A549 (cell line): ENCODE data around the gene ZCCHC10. TPM values are rescaled to one million over a fixed set of nuclear protein-coding genes. Genes with fewer than 3 reads are reported as not detected.

Experiments used
- ATAC-seq, 2 experiments: fragments of 200-7000 bp in 1 of 2; fragments of >200 bp in 1 of 2; cut with Nextera tagmentation in 1 of 2; cut with Tn5 transposase in 1 of 2; 3 replicates each; pipeline versions ENCODE4 v1.8.0 to v1.9.1; 2018 to 2020; ENCODE audit warnings: mild to moderate bottlenecking in 1 of 2, moderate library complexity in 1 of 2
- CTCF ChIA-PET: fragments of 300-600 bp; sonication (Branson Sonifier 250); formaldehyde crosslinking; extraction: SDS; loops from one replicate; lab custom pipeline; 2021; ENCODE audit warnings: antibody characterized with exemption, inconsistent platforms; lab: Yijun Ruan, JAX
- POLR2A ChIA-PET: fragments of 350-600 bp; formaldehyde crosslinking; extraction: SDS; loops from one replicate; lab custom pipeline; 2021; ENCODE audit warnings: antibody characterized with exemption, inconsistent platforms; lab: Yijun Ruan, JAX
- DNase-seq, 2 experiments: peaks; one replicate each; pipeline versions ENCODE4 v3.0.0 to v3.0.0-alpha.2; 2011 to 2016; ENCODE audit warnings: low read depth in 1 of 2, low spot score in 1 of 2
- FAIRE-seq: peaks from 2 replicates; lab custom pipeline; 2011; peaks lifted over from hg19 to GRCh38; lab: Jason Lieb, UNC
- H3K27ac ChIP-seq, 2 experiments: fragments of >200 bp; sonication (Bioruptor Twin); formaldehyde crosslinking; 3 replicates each; pipeline ENCODE4 v1.5.1; 2016 to 2017
- H3K4me1 ChIP-seq: fragments of >200 bp; sonication (Bioruptor Twin); formaldehyde crosslinking; 3 replicates; pipeline ENCODE4 v1.6.1; 2016
- H3K4me2 ChIP-seq: fragments of >200 bp; sonication (Bioruptor Twin); formaldehyde crosslinking; 3 replicates; pipeline ENCODE4 v1.6.1; 2016
- H3K4me3 ChIP-seq: fragments of >200 bp; sonication (Bioruptor Twin); formaldehyde crosslinking; 3 replicates; pipeline ENCODE4 v1.5.1; 2016
- H3K9me3 ChIP-seq: fragments of >200 bp; sonication (Bioruptor Twin); formaldehyde crosslinking; 3 replicates; pipeline ENCODE4 v1.6.1; 2016
- BHLHE40 ChIP-seq: IDR thresholded peaks from 2 replicates; pipeline ENCODE4 v1.6.1; 2012; ENCODE audit warnings: low read depth, low read length, inconsistent platforms
- CEBPB ChIP-seq, 2 experiments: fragments of >200 bp in 1 of 2; sonication (Bioruptor Twin) in 1 of 2; formaldehyde crosslinking in 1 of 2; IDR thresholded peaks; 2 replicates each; pipeline ENCODE4 v1.6.1; 2012 to 2016
- CHD2 ChIP-seq: fragments of 150-350 bp; IDR thresholded peaks from 2 replicates; pipeline ENCODE4 v1.6.1; 2014; ENCODE audit warnings: low read length; ENCODE audit not compliant: partially characterized antibody
- EHF ChIP-seq: fragments of 250-450 bp; sonication (Bioruptor Pico); IDR thresholded peaks from 2 replicates; pipeline ENCODE4 v1.5.0; 2020; ENCODE audit warnings: mild to moderate bottlenecking
- EHMT2 ChIP-seq: fragments of 200-600 bp; sonication (generic); IDR thresholded peaks from 2 replicates; pipeline ENCODE4 v1.6.1; 2016; ENCODE audit warnings: antibody characterized with exemption, low read depth, mild to moderate bottlenecking, moderate library complexity
- EP300 ChIP-seq, 2 experiments: fragments of >200 bp; sonication (Bioruptor Twin); formaldehyde crosslinking; IDR thresholded peaks; 2 replicates in 1 of 2; 3 replicates in 1 of 2; pipeline ENCODE4 v1.6.1; 2016 to 2017
- ESRRA ChIP-seq: fragments of 150-350 bp; IDR thresholded peaks from 2 replicates; pipeline ENCODE4 v1.6.1; 2014; ENCODE audit warnings: mild to moderate bottlenecking, low read length, borderline replicate concordance
- FOSB ChIP-seq: fragments of 250-450 bp; sonication (Bioruptor Pico); IDR thresholded peaks from 2 replicates; pipeline ENCODE4 v1.5.0; 2020; ENCODE audit warnings: mild to moderate bottlenecking, moderate library complexity
- FOSL2 ChIP-seq, 2 experiments: fragments of 450-650 bp in 1 of 2; fragments of >200 bp in 1 of 2; sonication (Bioruptor Twin) in 1 of 2; formaldehyde crosslinking; IDR thresholded peaks; 2 replicates each; pipeline versions ENCODE4 v1.5.0 to v1.6.1; 2016 to 2020; ENCODE audit warnings: mild to moderate bottlenecking in 1 of 2, moderate library complexity in 1 of 2
- HDAC2 ChIP-seq: fragments of 200-600 bp; sonication (generic); IDR thresholded peaks from 2 replicates; pipeline ENCODE4 v1.6.1; 2016
- HMGXB4 ChIP-seq: fragments of 250-450 bp; sonication (Bioruptor Pico); IDR thresholded peaks from 2 replicates; pipeline ENCODE4 v1.5.0; 2021; ENCODE audit warnings: mild to moderate bottlenecking, moderate library complexity, borderline replicate concordance
- HOXA7 ChIP-seq: fragments of 250-450 bp; sonication (Bioruptor Pico); IDR thresholded peaks from 2 replicates; pipeline ENCODE4 v1.5.0; 2020; ENCODE audit warnings: mild to moderate bottlenecking, moderate library complexity
- MAFK ChIP-seq: fragments of 450-650 bp; IDR thresholded peaks from 2 replicates; pipeline ENCODE4 v1.6.1; 2014; ENCODE audit not compliant: partially characterized antibody
- MAZ ChIP-seq: fragments of 150-350 bp; IDR thresholded peaks from 2 replicates; pipeline ENCODE4 v1.6.1; 2014; ENCODE audit warnings: antibody characterized with exemption, low read depth, low read length, borderline replicate concordance
- MYC ChIP-seq: IDR thresholded peaks from 2 replicates; pipeline ENCODE4 v1.6.1; 2012; ENCODE audit warnings: mild to moderate bottlenecking, inconsistent platforms, low read length, improper control_type of control experiment, borderline replicate concordance
- NPAS2 ChIP-seq: fragments of 250-450 bp; sonication (Bioruptor Pico); IDR thresholded peaks from 2 replicates; pipeline ENCODE4 v1.8.0; 2022; ENCODE audit warnings: mild to moderate bottlenecking, moderate library complexity, borderline replicate concordance
- NR3C1 ChIP-seq: fragments of >200 bp; sonication (Bioruptor Twin); formaldehyde crosslinking; IDR thresholded peaks from 3 replicates; pipeline ENCODE4 v1.6.1; 2017
- PHF8 ChIP-seq: fragments of 200-600 bp; sonication (generic); IDR thresholded peaks from 2 replicates; pipeline ENCODE4 v1.6.1; 2016; ENCODE audit warnings: low read depth, mild to moderate bottlenecking, antibody characterized with exemption, moderate library complexity, borderline replicate concordance
- POLR2A ChIP-seq: IDR thresholded peaks from 2 replicates; pipeline ENCODE4 v1.6.1; 2012; ENCODE audit warnings: mild to moderate bottlenecking, low read length
- POLR2AphosphoS2 ChIP-seq: conservative IDR thresholded peaks from 2 replicates; pipeline ENCODE4 v1.6.1; 2012; ENCODE audit warnings: low read length, improper control_type of control experiment, inconsistent platforms
- RAD21 ChIP-seq, 2 experiments: fragments of >200 bp in 1 of 2; sonication (Bioruptor Twin) in 1 of 2; formaldehyde crosslinking in 1 of 2; IDR thresholded peaks in 1 of 2; conservative IDR thresholded peaks in 1 of 2; 2 replicates in 1 of 2; 3 replicates in 1 of 2; pipeline ENCODE4 v1.6.1; 2012 to 2018; ENCODE audit warnings: inconsistent platforms in 1 of 2
- RARB ChIP-seq: fragments of 250-450 bp; sonication (Bioruptor Pico); IDR thresholded peaks from 2 replicates; pipeline ENCODE4 v1.8.0; 2021; ENCODE audit warnings: mild to moderate bottlenecking, moderate library complexity
- RCOR1 ChIP-seq: fragments of 150-350 bp; IDR thresholded peaks from 2 replicates; pipeline ENCODE4 v1.6.1; 2014; ENCODE audit warnings: antibody characterized with exemption, low read length, low read depth
- RFX5 ChIP-seq: fragments of 450-650 bp; IDR thresholded peaks from 2 replicates; pipeline ENCODE4 v1.7.1; 2014; ENCODE audit warnings: antibody characterized with exemption, mild to moderate bottlenecking, moderate library complexity
- RNF2 ChIP-seq: fragments of 200-600 bp; sonication (generic); IDR thresholded peaks from 2 replicates; pipeline ENCODE4 v1.6.1; 2016; ENCODE audit warnings: low read depth, mild to moderate bottlenecking, antibody characterized with exemption, moderate library complexity, borderline replicate concordance
- USF2 ChIP-seq: fragments of 450-650 bp; IDR thresholded peaks from 2 replicates; pipeline ENCODE4 v1.6.1; 2014; ENCODE audit warnings: antibody characterized with exemption
- ZC3H11A ChIP-seq: fragments of 450-650 bp; IDR thresholded peaks from 2 replicates; pipeline ENCODE4 v1.6.1; 2014; ENCODE audit warnings: antibody characterized with exemption, mild to moderate bottlenecking
- ZNF302 ChIP-seq: fragments of 250-450 bp; sonication (Bioruptor Pico); IDR thresholded peaks from 2 replicates; pipeline ENCODE4 v1.9.0; 2021; ENCODE audit warnings: inconsistent platforms, mild to moderate bottlenecking, moderate library complexity
- ZSCAN20 ChIP-seq: fragments of 250-450 bp; sonication (Bioruptor Pico); IDR thresholded peaks from 2 replicates; pipeline ENCODE4 v1.8.0; 2022; ENCODE audit warnings: mild to moderate bottlenecking, moderate library complexity
- WGBS: methylation state at CpG from one replicate; pipeline ENCODE4 v1.1.6; 2017; ENCODE audit errors: missing lambda C conversion rate; 5-methylcytosine and 5-hydroxymethylcytosine counted together
- polyA plus RNA-seq, 4 experiments: library from polyadenylated mRNA; depleted of rRNA in 3 of 4; stranded (reverse); fragments of >200 nt; fragmentation: RNase III in 1 of 4; extraction: RNeasy Plus Mini Kit Qiagen cat#74134 plus additional on column Dnase treatment in 1 of 4; gene quantifications; 2 replicates in 3 of 4; 3 replicates in 1 of 4; pipeline ENCODE4 v1.2.3, GENCODE V29; 2011 to 2017

Gene ZCCHC10
- polyA plus RNA-seq, 2 of the 4 experiments (the other 2 are of a cell fraction) = 28.3 to 45.7 TPM

GRCh38 chr5:133065471-133065870 is 39.1 kb upstream of the ZCCHC10 start:
- ATAC-seq (no peak), DNase-seq (no peak), FAIRE-seq (no peak)
- CTCF ChIA-PET = interaction anchor here (1.5 kb wide), 1 partner anchor 10 kb away, joined by 5 read pairs; no protein-coding TSS in a partner anchor
- TF ChIP-seq ZSCAN20 (no peak), FOSB (CRISPR knock-in tag) (no peak), MYC (no peak), RARB (CRISPR knock-in tag) (no peak), POLR2AphosphoS2 (no peak), RAD21 (conservative IDR thresholded peaks at IDR 0.05 in 1 of 2, IDR thresholded peaks at IDR 0.05 in 1 of 2) (no peak), MAZ (no peak), BHLHE40 (no peak), EHMT2 (no peak), NR3C1 (no peak), RFX5 (no peak)
- POLR2A ChIA-PET = no interaction called here
- Histone ChIP-seq H3K4me3 (no peak overlapping the region), H3K27ac (no peak overlapping the region), H3K4me1 (0 out of 3 replicates have a peak, but pooled peaks cover 7% of the 10 kb centered on the region), H3K4me2 (no peak overlapping the region), H3K9me3 (no peaks in the 10 kb centered on the region)
- 78% methylated on average over 1 of the region's 1 CpG for WGBS

GRCh38 chr5:133063965-133064364 is 37.6 kb upstream of the ZCCHC10 start:
- WGBS = 73% methylated on average over 10 of the region's 10 CpGs
- Histone ChIP-seq H3K27ac (no peak overlapping the region), H3K4me3 (no peak overlapping the region), H3K4me2 (no peak overlapping the region), H3K4me1 (0 out of 3 replicates have a peak, but pooled peaks cover 10% of the 10 kb centered on the region), H3K9me3 (no peaks in the 10 kb centered on the region)
- FAIRE-seq = no peak
- TF ChIP-seq RARB (CRISPR knock-in tag) (no peak), EP300 (IDR thresholded peaks at IDR 0.05) (no peak), USF2 (no peak), HDAC2 (no peak), ZC3H11A (no peak), MAZ (no peak), ESRRA (no peak), NR3C1 (no peak), HOXA7 (CRISPR knock-in tag) (no peak), FOSL2 (IDR thresholded peaks at IDR 0.05) (no peak), FOSL2 (CRISPR knock-in tag; IDR thresholded peaks at IDR 0.05) (no peak)
- ChIA-PET POLR2A (no interaction called here), CTCF (no interaction called here)
- no peak for ATAC-seq
- no peak for DNase-seq

- no peak overlapping the region for H3K4me3 ChIP-seq
- no peak for ATAC-seq
- POLR2A ChIA-PET = no interaction called here
- WGBS = 83% methylated on average over 1 of the region's 1 CpG
- no peak overlapping the region for H3K4me2 ChIP-seq
- TF ChIP-seq EP300 (IDR thresholded peaks at IDR 0.05) (no peak), POLR2AphosphoS2 (no peak)
- DNase-seq = no peak
- CTCF ChIA-PET = no interaction called here
- peaks cover 12% of the 10 kb centered on the region; the same call in 1 of the 3 replicates for H3K4me1 ChIP-seq
- no peak overlapping the region for H3K27ac ChIP-seq
- no peak for FAIRE-seq
- H3K9me3 ChIP-seq = no peaks in the 10 kb centered on the region
Measured at GRCh38 chr5:133062276-133062675, 35.9 kb upstream of the ZCCHC10 start.

- no peak overlapping the region for H3K27ac ChIP-seq
- no peak for ATAC-seq
- whole genome bisulfite sequencing = 83% methylated on average over 3 of the region's 3 CpGs
- ChIA-PET CTCF (interaction anchor here (0.8 kb wide), 1 partner anchor 10 kb away, joined by 3 read pairs; no protein-coding TSS in a partner anchor), POLR2A (no interaction called here)
- DNase-seq = no peak
- FAIRE-seq = no peak
- no peaks in the 10 kb centered on the region for H3K9me3 ChIP-seq
- H3K4me3 ChIP-seq = no peak overlapping the region
- peaks cover 34% of the 10 kb centered on the region; the same call in 2 of the 3 replicates for H3K4me1 ChIP-seq
- no peak overlapping the region for H3K4me2 ChIP-seq
- TF ChIP-seq RNF2 = no peak
- TF ChIP-seq EHF = no peak
- TF ChIP-seq NPAS2 (CRISPR knock-in tag) = no peak
- no peak for TF ChIP-seq MAFK
- TF ChIP-seq PHF8 = no peak
- TF ChIP-seq HMGXB4 (CRISPR knock-in tag) = no peak
- no peak for TF ChIP-seq POLR2A
- TF ChIP-seq EHMT2 = no peak
- TF ChIP-seq RFX5 = no peak
- no peak for TF ChIP-seq CEBPB (IDR thresholded peaks at IDR 0.05)
- TF ChIP-seq CHD2 = no peak
- no peak for TF ChIP-seq RCOR1
- no peak for TF ChIP-seq ZNF302 (CRISPR knock-in tag)
Measured at GRCh38 chr5:133059621-133060020, 33.3 kb upstream of the ZCCHC10 start.
